HG03558 (cell line): Measurements from ENCODE around the gene BTF3L4.
"Not testable (repeated sequence)": the region's sequence is repeated elsewhere in the genome, so short reads cannot be mapped to it uniquely, and the experiment has no call there.

Experiments used
- ATAC-seq: cut with Tn5 transposase; IDR thresholded peaks from one replicate; pipeline ENCODE4 v1.9.1; 2021; ENCODE audit warnings: moderate number of reproducible peaks; ENCODE audit not compliant: unreplicated experiment; ENCODE audit errors: extremely low read depth

The BTF3L4 gene

DNA sequence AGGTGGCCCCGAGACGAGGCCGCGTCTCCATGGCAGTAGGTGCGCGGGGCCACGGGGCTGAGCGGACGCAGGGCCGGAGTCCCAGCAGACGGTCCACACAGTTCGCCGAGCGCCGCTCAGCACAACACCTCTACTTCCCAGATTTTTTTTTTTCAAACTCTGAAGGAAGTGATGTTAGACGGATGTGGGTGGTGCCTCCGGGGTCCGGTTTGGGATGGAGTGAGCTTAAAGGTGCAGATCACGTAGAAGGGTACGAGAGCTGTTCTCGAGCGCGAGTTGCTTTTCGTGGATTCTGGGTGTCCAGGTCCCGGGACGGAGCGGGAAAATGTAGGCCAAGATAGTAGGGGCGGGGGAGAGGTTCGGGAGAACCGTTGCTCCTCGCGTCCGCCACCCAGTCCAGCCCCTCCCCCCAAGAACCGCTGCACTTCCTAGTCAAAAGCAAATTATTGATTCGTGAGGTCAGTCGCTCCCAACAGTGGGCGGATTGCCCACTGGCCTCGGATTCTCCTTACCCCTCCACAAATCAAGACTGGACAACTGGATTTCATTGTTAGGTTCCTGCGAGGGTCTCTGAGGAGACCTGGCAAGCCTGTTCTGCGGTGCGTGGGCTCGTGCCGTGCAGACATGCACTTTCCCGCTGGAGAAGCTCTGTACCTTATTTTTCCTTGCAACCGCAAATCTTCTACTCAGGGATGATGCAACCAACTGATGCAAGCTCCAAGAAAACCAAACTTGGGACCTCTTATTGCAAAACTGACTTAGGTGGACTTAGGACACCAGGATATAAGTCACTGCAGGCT, 829 bp upstream of the BTF3L4 start, which contains the start of gene TXNDC12:
TXNDC12 (minus strand) TSS at position 126 of the 800 bp plus-strand sequence; CDS start at position 31, 95 bp downstream.
- peak; percentile 34 for ATAC-seq

DNA sequence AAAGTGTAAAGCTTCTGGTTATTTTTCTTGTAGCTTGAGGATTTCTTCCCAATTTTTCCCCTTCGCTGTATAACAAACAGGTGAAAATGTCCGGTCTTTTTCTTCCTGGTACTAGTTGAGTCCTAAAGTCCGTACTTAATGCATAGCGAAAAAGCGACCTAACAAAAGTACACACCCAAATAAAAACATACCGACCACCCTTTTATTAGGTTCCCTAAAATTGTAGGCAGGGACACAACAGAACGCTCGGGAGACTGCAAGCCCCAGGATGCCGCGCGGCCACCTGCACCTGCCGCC, 281 bp upstream of the BTF3L4 start:
- ATAC-seq = no peak

DNA sequence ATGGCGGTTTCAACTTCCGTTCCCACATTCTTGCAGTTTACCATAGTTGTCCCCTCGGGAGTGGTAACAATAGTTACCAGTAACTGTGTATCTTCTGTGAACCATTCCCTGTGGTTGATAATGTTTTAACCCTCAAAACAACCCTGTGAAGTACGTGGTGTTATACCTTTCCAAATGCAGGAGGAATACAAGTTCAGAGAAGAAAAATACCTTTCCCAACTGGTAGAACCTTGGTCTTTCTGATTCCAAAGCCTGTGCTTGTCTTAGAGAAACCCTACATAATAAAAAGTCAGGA, 789 bp downstream of the BTF3L4 start:
- ATAC-seq = peak; percentile 28

DNA sequence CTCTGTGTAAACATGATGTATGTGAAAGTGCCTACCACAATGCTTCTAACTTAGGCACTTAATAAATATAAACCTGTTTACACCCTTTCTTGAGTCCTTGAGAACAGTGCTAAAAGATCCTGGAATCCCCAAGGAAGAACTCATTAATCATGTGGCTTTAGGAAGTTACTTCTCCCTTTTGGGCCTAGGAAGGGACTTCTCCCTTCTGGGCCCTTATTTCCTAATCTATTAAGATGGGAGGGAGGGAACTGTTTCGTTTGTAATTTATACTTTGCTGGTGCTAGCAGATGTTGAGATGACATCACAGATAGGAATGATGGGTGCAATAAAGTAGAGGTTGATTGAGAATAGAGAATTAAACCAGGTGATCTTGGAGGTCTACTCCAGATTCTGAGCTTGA, 1.2 kb downstream of the BTF3L4 start:
- no peak for ATAC-seq

DNA sequence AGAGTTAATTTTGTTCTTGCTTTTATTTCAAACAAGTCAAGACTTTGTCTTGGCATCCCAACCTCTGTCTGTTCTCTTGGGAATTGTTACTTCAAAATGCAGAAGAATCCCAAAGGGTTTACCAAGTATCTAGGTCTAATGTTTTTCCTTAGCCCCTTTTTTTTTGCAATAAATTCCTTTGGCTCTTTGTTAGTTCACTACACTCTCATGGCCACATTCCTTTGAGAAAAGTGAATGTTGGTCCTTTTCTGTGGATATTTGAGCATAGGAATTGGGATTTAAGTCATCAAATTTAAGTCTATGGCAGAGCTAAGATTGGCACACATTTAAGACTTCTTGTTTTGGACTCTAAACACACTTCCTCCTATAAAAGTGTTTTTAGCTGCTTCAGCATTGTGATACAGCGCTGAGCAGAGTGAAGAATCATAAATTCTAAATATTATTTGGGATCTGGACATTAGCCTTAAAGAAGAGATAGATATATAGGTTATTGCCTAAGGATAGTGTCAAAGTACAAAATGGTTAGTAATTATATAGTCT, 1.9 kb downstream of the BTF3L4 start:
- no peak for ATAC-seq

DNA sequence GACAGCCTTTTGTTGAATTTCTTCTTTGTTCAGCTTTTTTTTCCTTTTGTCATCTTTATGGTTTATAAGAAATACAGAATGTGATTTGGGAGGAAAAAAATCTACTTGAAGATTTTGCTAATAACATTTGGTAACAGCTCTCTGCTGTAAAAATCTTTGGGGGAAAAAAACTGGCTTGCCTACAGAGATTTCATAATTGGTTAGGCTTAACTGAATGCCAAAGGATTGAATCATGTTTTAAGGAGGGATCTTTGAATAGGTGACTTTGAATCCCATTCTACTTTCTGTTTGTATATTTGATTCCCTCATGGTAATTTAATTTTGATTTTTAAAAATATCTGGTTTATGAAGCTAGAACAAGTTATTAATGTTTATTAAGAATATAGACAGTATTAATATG, 3.2 kb downstream of the BTF3L4 start:
- no peak for ATAC-seq

DNA sequence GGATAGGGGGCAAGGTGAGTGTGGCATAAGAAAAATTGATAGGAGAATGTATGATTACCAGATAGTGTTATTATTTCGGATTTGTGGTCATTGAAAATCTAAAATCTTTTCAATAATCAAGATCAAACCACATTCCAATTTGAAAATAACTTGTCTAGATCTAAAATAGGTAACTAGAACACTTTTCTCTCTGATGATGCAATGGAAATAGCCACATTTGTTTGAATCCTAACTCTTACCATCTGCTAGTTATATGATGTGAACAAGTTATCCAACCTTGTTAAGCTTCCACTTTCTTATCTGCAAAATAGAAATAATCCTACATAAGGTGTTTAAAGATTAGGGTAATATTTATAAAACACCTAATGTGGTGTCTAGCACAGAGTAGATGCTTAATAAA, 3.8 kb downstream of the BTF3L4 start:
- ATAC-seq = no peak

DNA sequence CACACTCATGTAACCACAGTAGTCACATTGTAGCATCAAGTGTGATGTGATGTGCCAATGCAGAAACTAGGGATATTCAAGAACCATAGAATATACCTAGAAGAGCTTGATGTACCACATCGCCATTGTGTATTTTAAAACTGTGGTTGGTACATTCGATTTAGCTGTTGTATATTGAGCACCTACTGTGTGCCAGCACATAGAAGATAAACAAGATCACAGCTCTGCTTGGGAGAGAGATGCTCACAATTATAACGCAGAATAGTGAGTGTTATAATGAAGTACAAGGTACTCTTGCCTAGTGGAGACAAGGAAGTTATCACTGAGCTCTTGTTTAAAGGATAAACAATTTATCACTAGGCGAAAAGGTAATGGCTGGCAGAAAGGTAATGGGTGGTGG, 4.7 kb downstream of the BTF3L4 start:
- ATAC-seq = no peak

DNA sequence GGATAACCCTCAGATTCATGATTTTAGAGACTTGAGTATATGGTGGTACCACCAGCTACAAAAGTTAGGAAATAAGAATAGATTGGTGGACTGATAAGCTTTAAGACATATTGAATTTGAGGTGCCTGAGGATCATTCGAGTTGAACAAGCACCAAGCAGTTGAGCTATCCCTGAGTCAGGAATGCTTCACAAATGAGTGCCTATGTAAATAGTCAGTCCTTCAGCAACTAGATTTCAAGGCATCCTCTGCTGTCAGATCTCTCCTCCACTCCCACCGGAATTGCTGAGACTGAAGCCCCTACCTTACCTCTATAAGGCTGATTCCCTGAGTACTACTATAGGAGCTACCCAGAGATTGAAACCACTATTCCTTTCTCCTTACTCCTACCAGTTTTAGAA, 7.1 kb downstream of the BTF3L4 start:
- ATAC-seq = no peak

DNA sequence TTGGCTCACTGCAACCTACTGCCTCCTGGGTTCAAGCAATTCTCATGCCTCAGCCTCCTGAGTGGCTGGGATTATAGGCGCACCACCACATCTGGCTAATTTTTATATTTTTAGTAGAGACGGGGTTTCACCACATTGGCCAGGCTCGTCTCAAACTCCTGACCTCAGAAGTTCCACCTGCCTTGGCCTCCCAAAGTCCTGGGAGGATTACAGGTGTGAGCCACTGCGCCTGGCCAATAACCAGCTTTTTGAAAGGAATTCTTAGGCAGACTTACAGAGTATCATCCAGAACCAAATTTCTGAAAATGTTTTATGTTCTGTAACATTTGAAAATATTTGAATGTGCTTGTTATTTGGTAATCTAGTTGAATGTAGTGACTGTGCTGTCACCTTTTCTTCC, 14.6 kb downstream of the BTF3L4 start:
- ATAC-seq = no peak

DNA sequence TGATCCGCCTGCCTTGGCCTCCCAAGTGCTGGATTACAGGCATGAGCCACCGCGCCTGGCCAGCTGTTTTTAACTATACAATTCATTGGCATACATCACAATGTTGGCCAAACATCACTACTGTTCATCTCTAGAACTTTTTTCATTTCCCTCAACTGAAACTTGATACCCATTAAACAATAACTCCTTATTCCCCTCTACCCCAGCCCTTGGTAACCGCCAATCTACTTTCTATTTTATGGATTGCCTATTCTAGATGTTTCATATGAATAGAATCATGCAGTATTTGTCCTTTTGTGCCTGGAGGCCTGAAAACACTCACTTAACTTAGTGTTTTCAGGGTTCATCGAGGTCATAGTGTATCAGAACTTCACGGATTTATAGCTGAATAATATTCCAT, 16.2 kb downstream of the BTF3L4 start:
- ATAC-seq = no peak

DNA sequence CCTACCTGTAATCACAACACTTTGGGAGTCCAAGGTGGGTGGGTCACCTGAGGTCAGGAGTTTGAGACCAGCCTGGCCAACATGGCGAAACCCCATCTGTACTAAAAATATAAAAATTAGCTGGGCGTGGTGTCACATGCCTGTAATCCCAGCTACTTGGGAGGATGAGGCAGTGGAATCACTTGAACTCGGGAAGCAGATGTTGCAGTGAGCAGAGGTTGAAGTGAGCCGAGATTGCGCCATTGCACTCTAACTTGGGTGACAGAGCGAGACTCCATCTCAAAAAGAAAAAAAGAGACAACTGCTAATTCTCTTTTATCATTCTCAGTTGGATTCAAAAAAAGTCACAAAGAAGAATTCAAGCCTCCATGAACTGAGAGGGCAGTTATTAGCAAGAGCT, 21.2 kb downstream of the BTF3L4 start:
- not testable (repeated sequence) for ATAC-seq

DNA sequence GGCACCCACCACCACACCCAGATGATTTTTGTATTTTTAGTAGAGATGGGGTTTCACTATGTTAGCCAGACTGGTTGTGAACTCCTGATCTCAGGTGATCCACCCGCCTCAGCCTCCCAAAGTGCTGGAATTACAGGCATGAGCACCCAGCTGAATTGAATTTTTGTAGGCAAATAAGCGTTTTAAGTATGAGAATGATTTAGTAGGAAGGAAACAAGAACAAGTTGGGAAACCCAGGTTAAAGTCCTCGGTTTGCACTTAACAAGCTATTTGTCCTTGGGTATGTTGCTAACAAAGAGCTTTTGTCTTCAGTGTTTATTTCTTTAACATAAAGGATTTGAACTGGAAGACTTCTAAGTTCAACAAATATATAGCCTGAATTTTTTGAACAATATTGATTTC, 23.9 kb downstream of the BTF3L4 start:
- ATAC-seq = no peak

DNA sequence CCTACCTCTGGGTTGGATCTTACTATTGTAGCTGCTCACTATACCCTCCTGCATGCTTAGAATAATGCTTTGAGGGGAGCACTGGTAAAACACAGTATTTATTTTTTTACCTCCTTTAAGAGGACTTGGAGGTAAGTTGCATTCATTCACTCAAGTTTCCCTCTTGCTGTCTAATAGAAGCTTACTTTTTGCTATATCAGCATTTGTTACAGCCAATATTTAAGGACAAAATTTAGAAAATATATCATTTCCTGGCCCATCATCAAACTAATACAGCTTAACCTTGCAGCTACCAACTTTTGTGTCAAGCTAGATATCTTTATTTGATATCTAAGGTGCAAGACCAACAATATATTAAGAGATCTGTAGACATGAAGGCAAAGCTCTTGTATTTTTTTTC, 31.8 kb downstream of the BTF3L4 start:
- not testable (repeated sequence) for ATAC-seq

DNA sequence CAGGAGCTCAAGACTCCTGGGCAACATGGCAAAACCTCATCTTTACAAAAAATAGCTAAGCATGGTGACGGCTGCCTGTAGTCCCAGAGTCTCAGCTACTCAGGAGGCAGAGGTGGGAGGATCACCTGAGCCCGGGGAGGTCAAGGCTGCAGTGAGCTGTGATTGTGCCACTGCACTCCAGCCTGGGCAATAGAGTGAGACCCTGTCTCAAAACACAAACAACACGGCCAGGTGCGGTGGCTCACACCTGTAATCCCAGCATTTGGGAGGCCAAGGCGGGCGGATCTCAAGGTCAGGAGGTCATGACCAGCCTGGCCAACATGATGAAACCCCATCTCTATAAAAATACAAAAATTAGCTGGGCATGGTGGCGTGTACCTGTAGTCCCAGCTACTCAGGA, 38.2 kb downstream of the BTF3L4 start:
- not testable (repeated sequence) for ATAC-seq

DNA sequence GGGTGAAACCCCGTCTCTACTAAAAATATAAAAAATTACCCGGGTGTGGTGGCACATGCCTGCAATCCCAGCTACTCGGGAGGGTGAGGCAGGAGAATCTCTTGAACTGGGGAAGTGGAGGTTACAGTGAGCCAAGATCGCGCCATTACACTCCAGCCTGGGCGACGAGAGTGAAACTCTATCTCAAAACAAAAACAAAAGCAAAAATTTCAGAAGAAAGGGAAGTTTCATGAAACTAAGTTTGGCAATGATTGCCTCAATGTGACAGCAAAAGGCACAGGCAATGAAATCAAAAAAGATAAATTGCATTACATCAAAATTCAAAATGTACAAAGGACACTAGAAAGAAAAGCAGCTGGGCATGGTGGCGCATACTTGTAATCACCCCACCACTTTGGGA, 40.1 kb downstream of the BTF3L4 start:
- no peak for ATAC-seq

DNA sequence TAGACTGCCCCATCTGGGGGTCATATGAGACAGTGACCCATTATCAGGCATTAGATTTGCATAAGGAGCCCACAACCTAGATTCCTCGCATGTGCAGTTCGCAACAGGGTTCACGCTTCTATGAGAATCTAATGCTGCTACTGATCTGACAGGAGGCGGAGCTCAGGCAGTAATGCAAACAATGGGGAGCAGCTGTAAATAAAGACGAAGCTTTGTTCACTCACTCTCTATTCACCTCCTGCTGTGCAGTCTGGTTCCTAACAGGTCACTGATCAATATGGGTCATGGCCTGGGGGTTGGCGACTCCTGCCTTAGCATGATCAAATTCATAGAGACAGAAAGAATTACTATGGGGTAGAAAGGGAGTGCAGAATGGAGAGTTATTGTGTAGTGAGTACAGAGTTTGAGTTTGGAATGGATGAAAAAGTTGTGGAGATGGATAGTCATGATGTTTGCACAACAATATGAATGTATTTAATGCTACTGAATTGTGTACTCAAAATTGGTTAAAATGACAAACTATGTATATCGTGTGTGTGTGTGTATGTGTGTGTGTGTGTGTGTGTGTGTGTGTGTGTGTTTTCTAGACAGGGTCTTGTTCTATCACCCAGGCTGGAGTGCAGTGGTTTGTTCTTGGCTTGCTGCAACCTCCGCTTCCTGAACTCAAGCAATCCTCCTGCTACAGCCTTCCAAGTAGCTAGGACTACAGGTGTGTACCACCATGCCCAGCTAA, 42.2 kb downstream of the BTF3L4 start:
- no peak for ATAC-seq

DNA sequence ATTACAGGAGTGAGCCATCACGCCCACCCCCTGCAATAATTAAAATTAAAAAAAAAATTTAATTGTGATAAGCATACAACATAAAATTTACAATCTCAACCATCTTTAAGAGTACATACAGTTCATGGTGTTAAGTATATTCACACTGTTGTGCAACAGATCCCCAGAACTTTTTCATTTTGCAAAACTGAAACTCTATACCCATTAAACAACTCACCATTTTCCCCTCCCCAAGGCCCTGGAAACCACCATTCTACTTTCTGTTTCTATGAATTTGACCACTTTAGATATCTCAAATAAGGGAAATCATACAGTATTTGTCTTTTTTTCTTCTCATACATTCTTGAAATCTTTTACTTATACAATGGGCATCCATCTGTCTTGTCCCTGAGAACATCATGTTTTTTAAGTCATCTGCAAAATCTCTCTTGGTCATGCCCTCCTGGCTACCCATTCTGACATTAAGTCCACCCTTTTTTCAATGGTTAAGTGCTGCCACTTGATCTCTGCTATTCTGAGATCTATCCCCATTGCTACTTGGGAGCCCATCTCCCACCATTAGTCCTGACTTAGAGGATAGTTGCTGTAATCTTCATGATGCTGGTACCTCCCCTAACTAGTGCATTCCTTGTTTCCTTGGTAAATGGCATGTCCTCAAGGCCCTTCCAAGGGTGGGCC, 46.4 kb downstream of the BTF3L4 start:
- ATAC-seq = no peak

DNA sequence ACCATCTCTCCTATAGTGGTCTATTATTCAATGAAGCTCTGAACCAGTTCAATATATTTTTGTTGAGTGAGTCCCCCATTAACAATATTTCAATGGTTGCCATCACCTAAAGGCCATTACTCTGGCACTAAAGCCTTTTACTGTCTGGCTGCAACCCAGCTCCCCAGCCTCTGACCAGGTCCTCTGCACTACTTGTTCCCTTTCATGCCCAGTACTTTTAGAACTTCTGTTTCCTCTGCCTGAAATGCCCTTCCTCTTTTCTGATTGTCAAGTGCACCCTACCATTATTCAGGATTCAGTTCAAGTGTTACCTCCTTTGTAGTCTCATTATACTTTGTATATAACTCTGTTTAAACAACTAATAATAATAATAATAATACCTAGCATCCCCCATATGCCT, 55.4 kb downstream of the BTF3L4 start:
- no peak for ATAC-seq

DNA sequence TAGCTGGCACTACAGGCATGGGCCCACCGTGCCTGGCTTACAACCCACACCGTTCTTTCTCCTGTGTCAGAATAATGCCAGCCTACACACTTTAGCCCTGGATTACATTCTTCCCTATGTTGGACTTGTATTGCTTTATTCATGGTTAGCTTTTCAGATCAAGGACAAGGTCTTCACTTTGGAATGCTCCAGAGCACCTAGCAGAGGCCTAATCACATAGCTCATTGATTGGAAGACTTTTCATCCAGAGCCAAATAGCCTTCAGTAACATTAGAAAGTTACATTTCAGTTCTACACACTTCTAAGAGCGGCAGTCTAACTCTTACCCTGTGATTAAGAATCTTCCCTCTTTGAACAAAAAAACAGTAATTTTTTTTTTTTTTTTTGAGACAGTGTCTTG, 56.4 kb downstream of the BTF3L4 start:
- ATAC-seq = no peak
